Keratinocyte (primary cell): ENCODE measurements around the gene TRPM1. TPM values are rescaled to one million over a fixed set of nuclear protein-coding genes. Genes with fewer than 3 reads are reported as not detected.

Experiments used
- DNase-seq: peaks from one replicate; pipeline ENCODE4 v3.0.0-alpha.2; 2011; ENCODE audit warnings: low read depth, missing footprints, low spot score
- FAIRE-seq: peaks from 2 replicates; lab custom pipeline; 2011; peaks lifted over from hg19 to GRCh38; lab: Jason Lieb, UNC
- H2AFZ ChIP-seq: 2 replicates; pipeline ENCODE4 v1.6.0; 2012; ENCODE audit warnings: low read length, control low read depth, inconsistent platforms; ENCODE audit not compliant: control insufficient read depth
- H3K27ac ChIP-seq: 2 replicates; pipeline ENCODE4 v1.5.1; 2011; ENCODE audit warnings: low read length; ENCODE audit not compliant: control insufficient read depth, insufficient read depth
- H3K27me3 ChIP-seq: 3 replicates; pipeline ENCODE4 v1.6.0; 2011; ENCODE audit warnings: low read length; ENCODE audit not compliant: control insufficient read depth, insufficient read depth; ENCODE audit errors: extremely low read depth
- H3K36me3 ChIP-seq, 2 experiments: 2 replicates in 1 of 2; 3 replicates in 1 of 2; pipeline ENCODE4 v1.5.1; 2011; ENCODE audit warnings: low read length in 2 of 2, mild to moderate bottlenecking in 1 of 2; ENCODE audit not compliant: control insufficient read depth in 2 of 2, insufficient read depth in 2 of 2; ENCODE audit errors: extremely low read depth in 1 of 2
- H3K4me1 ChIP-seq: 3 replicates; pipeline ENCODE4 v1.5.1; 2011; ENCODE audit warnings: low read length; ENCODE audit not compliant: control insufficient read depth, insufficient read depth; ENCODE audit errors: extremely low read depth
- H3K4me2 ChIP-seq: 3 replicates; pipeline ENCODE4 v1.6.0; 2011; ENCODE audit warnings: low read depth, low read length; ENCODE audit not compliant: control insufficient read depth, insufficient read depth; ENCODE audit errors: extremely low read depth
- H3K4me3 ChIP-seq, 3 experiments: fragments of 200-600 bp in 1 of 3; sonication (generic) in 1 of 3; 2 replicates in 2 of 3; 3 replicates in 1 of 3; pipeline ENCODE4 v1.5.1; 2011 to 2016; ENCODE audit warnings: low read length in 3 of 3, mild to moderate bottlenecking in 3 of 3, control low read depth in 2 of 3, inconsistent platforms in 1 of 3, low read depth in 1 of 3, mixed read lengths in 1 of 3, mixed run types in 1 of 3, moderate library complexity in 1 of 3; ENCODE audit not compliant: control insufficient read depth in 2 of 3, insufficient read depth in 2 of 3; ENCODE audit errors: extremely low read depth in 1 of 3
- H3K79me2 ChIP-seq: 2 replicates; pipeline ENCODE4 v1.6.0; 2012; ENCODE audit warnings: low read length; ENCODE audit not compliant: control insufficient read depth, insufficient read depth
- H3K9ac ChIP-seq: 3 replicates; pipeline ENCODE4 v1.6.0; 2011; ENCODE audit warnings: low read length; ENCODE audit not compliant: control insufficient read depth, insufficient read depth; ENCODE audit errors: extremely low read depth
- H3K9me1 ChIP-seq: 3 replicates; pipeline ENCODE4 v1.6.0; 2011; ENCODE audit warnings: low read length; ENCODE audit not compliant: control insufficient read depth, insufficient read depth; ENCODE audit errors: extremely low read depth
- H3K9me3 ChIP-seq: 2 replicates; pipeline ENCODE4 v1.5.1; 2012; ENCODE audit warnings: low read depth, low read length; ENCODE audit not compliant: control insufficient read depth
- H4K20me1 ChIP-seq: 3 replicates; pipeline ENCODE4 v1.6.0; 2011; ENCODE audit warnings: low read length; ENCODE audit not compliant: control insufficient read depth, insufficient read depth; ENCODE audit errors: extremely low read depth
- CTCF ChIP-seq, 3 experiments: IDR thresholded peaks in 1 of 3; conservative IDR thresholded peaks in 1 of 3; optimal IDR thresholded peaks in 1 of 3; 2 replicates in 2 of 3; 3 replicates in 1 of 3; pipeline versions ENCODE3 to v1.5.1; 2011; ENCODE audit warnings: low read length in 3 of 3, mild to moderate bottlenecking in 3 of 3, moderate library complexity in 2 of 3, control low read depth in 1 of 3, inconsistent platforms in 1 of 3; ENCODE audit not compliant: insufficient read depth in 2 of 3; ENCODE audit errors: extremely low read depth in 1 of 3
- EZH2 ChIP-seq: IDR thresholded peaks from one replicate; pipeline ENCODE4 v1.6.1; 2012; ENCODE audit warnings: inconsistent platforms, mild to moderate bottlenecking, low read length, moderate library complexity
- dilution Hi-C: fragments of 300-500 bp; cut with MboI; formaldehyde crosslinking; loops from one replicate; pipeline ENCODE4 v1.7.0; 2020; ENCODE audit warnings: low sequenced_read_pairs; ENCODE audit not compliant: extremely low pct_ligation_motif_present
- polyA plus RNA-seq, 5 experiments: library from polyadenylated mRNA; depleted of rRNA in 3 of 5; stranded (reverse) in 3 of 5; stranded (forward) in 1 of 5; unstranded in 1 of 5; fragments of >200 nt; gene quantifications; 1 replicate in 1 of 5; 2 replicates in 3 of 5; 3 replicates in 1 of 5; pipeline versions ENCODE4 v1.2.1 to v1.2.3, GENCODE V29; 2011 to 2012; ENCODE audit warnings: missing spikeins in 2 of 5, low read depth in 1 of 5, low replicate concordance in 1 of 5

Gene TRPM1
- polyA plus RNA-seq, 1 donor (not counting 4 experiments of a cell fraction or from before 2014, with no cell fraction given), result 0.17 TPM

GRCh38 chr15:31017311-31017710 lies 84.2 kb downstream of the TRPM1 start:
- Histone ChIP-seq H3K4me1 (peaks cover 3% of the 10 kb centered on the region), H3K27me3 (no peaks in the 10 kb centered on the region), H3K9me1 (no peaks in the 10 kb centered on the region), H4K20me1 (no peaks in the 10 kb centered on the region), H3K27ac (no peak overlapping the region), H2AFZ (no peak overlapping the region), H3K36me3 (no peaks in the 10 kb centered on the region), H3K4me2 (no peak overlapping the region), H3K79me2 (no peaks in the 10 kb centered on the region), H3K4me3 (no peak overlapping the region), H3K9ac (no peak overlapping the region), H3K9me3 (peaks cover 1% of the 10 kb centered on the region)
- no peak for DNase-seq
- FAIRE-seq, result no peak
- dilution Hi-C loops, result no loop called here
- TF ChIP-seq EZH2, result no peak
- no peak for TF ChIP-seq CTCF (optimal IDR thresholded peaks at IDR 0.05 in 1 of 3, IDR thresholded peaks at IDR 0.05 in 1 of 3, conservative IDR thresholded peaks at IDR 0.05 in 1 of 3; ENCODE audit: extremely low read depth in 1 of 3, insufficient read depth in 2 of 3, low read length in 3 of 3)

- H3K4me1 ChIP-seq, result peaks cover 2% of the 10 kb centered on the region
- H3K36me3 ChIP-seq, result no peaks in the 10 kb centered on the region
- H3K9me1 ChIP-seq, result no peaks in the 10 kb centered on the region
- FAIRE-seq (peak; percentile 48), DNase-seq (no peak)
- peaks cover 1% of the 10 kb centered on the region for H3K9me3 ChIP-seq
- dilution Hi-C loops, result no loop called here
- peak overlapping the region; percentile 4 for H3K9ac ChIP-seq
- no peaks in the 10 kb centered on the region for H4K20me1 ChIP-seq
- peak overlapping the region; percentile 61 for H3K27ac ChIP-seq
- H3K4me3 ChIP-seq, result no peak overlapping the region
- H3K27me3 ChIP-seq, result no peaks in the 10 kb centered on the region
- no peak for TF ChIP-seq EZH2
- no peak for TF ChIP-seq CTCF (optimal IDR thresholded peaks at IDR 0.05 in 1 of 3, IDR thresholded peaks at IDR 0.05 in 1 of 3, conservative IDR thresholded peaks at IDR 0.05 in 1 of 3; ENCODE audit: extremely low read depth in 1 of 3, insufficient read depth in 2 of 3, low read length in 3 of 3)
- H2AFZ ChIP-seq, result no peak overlapping the region
- H3K79me2 ChIP-seq, result no peaks in the 10 kb centered on the region
- H3K4me2 ChIP-seq, result no peak overlapping the region
Measured at GRCh38 chr15:31016446-31016915, 85.0 kb downstream of the TRPM1 start.
